MCF 10A (cell line): Measurements from ENCODE around the gene MFSD6L. TPM values are rescaled to one million over a fixed set of nuclear protein-coding genes. Genes with fewer than 3 reads are reported as not detected.
A peak's percentile ranks its signal among the peaks of the same experiment; 100 is the strongest.

Experiments
- BruUV-seq: library from RNA; stranded (reverse); fragments of 400-500 nt; replicated peaks from 2 replicates; lab custom pipeline; 2021; lab: Mats Ljungman, UMichigan
- CTCF ChIA-PET: fragments of 300-600 bp; sonication (Branson Sonifier 250); formaldehyde crosslinking; extraction: SDS; loops from one replicate; lab custom pipeline; 2021; ENCODE audit warnings: antibody characterized with exemption, inconsistent platforms; lab: Yijun Ruan, JAX
- POLR2A ChIA-PET: fragments of 300-600, 350-650 bp; sonication (Branson Sonifier 250); formaldehyde crosslinking; extraction: SDS; loops from one replicate; lab custom pipeline; 2020; ENCODE audit warnings: antibody characterized with exemption, inconsistent platforms; lab: Yijun Ruan, JAX
- DNase-seq: peaks from one replicate; pipeline ENCODE4 v3.0.0-alpha.2; 2018; ENCODE audit not compliant: unreplicated experiment
- H3K27ac Mint-ChIP-seq: one replicate; pipeline ENCODE4 v1.8.0; 2022; ENCODE audit warnings: mild to moderate bottlenecking, low read depth, mixed read lengths; ENCODE audit not compliant: unreplicated experiment
- H3K27me3 Mint-ChIP-seq: one replicate; pipeline ENCODE4 v1.8.0; 2022; ENCODE audit warnings: mixed read lengths; ENCODE audit not compliant: insufficient read depth, unreplicated experiment
- H3K36me3 Mint-ChIP-seq: one replicate; pipeline ENCODE4 v1.8.0; 2022; ENCODE audit warnings: mild to moderate bottlenecking, moderate library complexity, mixed read lengths; ENCODE audit not compliant: insufficient read depth, unreplicated experiment
- H3K4me1 Mint-ChIP-seq: one replicate; pipeline ENCODE4 v1.8.0; 2022; ENCODE audit warnings: mixed read lengths; ENCODE audit not compliant: insufficient read depth, unreplicated experiment
- H3K4me3 Mint-ChIP-seq: one replicate; pipeline ENCODE4 v1.8.0; 2022; ENCODE audit warnings: mild to moderate bottlenecking, moderate library complexity, mixed read lengths; ENCODE audit not compliant: unreplicated experiment
- H3K9me3 Mint-ChIP-seq: one replicate; pipeline ENCODE4 v1.8.0; 2022; ENCODE audit warnings: mixed read lengths; ENCODE audit not compliant: unreplicated experiment
- CTCF ChIP-seq: fragments of 200-600 bp; IDR thresholded peaks from one replicate; pipeline ENCODE4 v1.8.0; 2022; ENCODE audit warnings: antibody characterized with exemption, mild to moderate bottlenecking; ENCODE audit not compliant: unreplicated experiment
- intact Hi-C: fragments of 100-400 bp; cut with micrococcal nuclease; formaldehyde crosslinking; loops from 2 replicates; pipeline ENCODE4 v1.14.1; 2022
- total RNA-seq: library from RNA; stranded (reverse); gene quantifications from 2 replicates; pipeline ENCODE4 v1.2.3, GENCODE V29; 2022

MFSD6L gene
- total RNA-seq, 1 experiment from 2014 or later: not detected

GRCh38 chr17:8757189-8757588 is 42.0 kb downstream of the MFSD6L start:
- Mint-ChIP-seq H3K27ac (no peak overlapping the region), H3K4me1 (no peaks in the 10 kb centered on the region), H3K4me3 (no peak overlapping the region), H3K27me3 (peaks cover 77% of the 10 kb centered on the region), H3K9me3 (peaks cover 6% of the 10 kb centered on the region), H3K36me3 (no peaks in the 10 kb centered on the region)
- intact Hi-C loops: loop anchor here (10.0 kb wide), 1 partner anchor 798 kb away; no protein-coding TSS in a partner anchor
- DNase-seq: no peak
- no TSS peak for BruUV-seq
- ChIA-PET POLR2A (no interaction called here), CTCF (interaction anchor here (1.3 to 2.3 kb wide), 3 partner anchors 11 to 138 kb away, joined by 4 to 10 read pairs (median 9); no protein-coding TSS in a partner anchor)
- no peak for TF ChIP-seq CTCF

GRCh38 chr17:8755590-8756255 is 43.4 kb downstream of the MFSD6L start:
- H3K9me3 Mint-ChIP-seq: peaks cover 6% of the 10 kb centered on the region
- POLR2A ChIA-PET: interaction anchor here (1.2 kb wide), 1 partner anchor 17 kb away, joined by 3 read pairs; no protein-coding TSS in a partner anchor
- no peak for TF ChIP-seq CTCF
- DNase-seq: no peak
- peaks cover 70% of the 10 kb centered on the region for H3K27me3 Mint-ChIP-seq
- intact Hi-C loops: loop anchor here (10.0 kb wide), 1 partner anchor 799 kb away; no protein-coding TSS in a partner anchor
- H3K36me3 Mint-ChIP-seq: no peaks in the 10 kb centered on the region
- H3K4me1 Mint-ChIP-seq: no peaks in the 10 kb centered on the region
- no TSS peak for BruUV-seq
- no peak overlapping the region for H3K4me3 Mint-ChIP-seq
- CTCF ChIA-PET: interaction anchor here (1.3 to 2.3 kb wide), 5 partner anchors 10 to 139 kb away, joined by 3 to 10 read pairs (median 9); no protein-coding TSS in a partner anchor
- no peak overlapping the region for H3K27ac Mint-ChIP-seq

GRCh38 chr17:8754890-8755289 is 44.3 kb downstream of the MFSD6L start:
- Mint-ChIP-seq H3K4me3 (no peak overlapping the region), H3K27ac (no peak overlapping the region), H3K36me3 (no peaks in the 10 kb centered on the region), H3K4me1 (no peaks in the 10 kb centered on the region), H3K9me3 (peaks cover 6% of the 10 kb centered on the region), H3K27me3 (peaks cover 61% of the 10 kb centered on the region)
- no TSS peak for BruUV-seq
- POLR2A ChIA-PET: no interaction called here
- no peak for TF ChIP-seq CTCF
- intact Hi-C loops: loop anchor here (1.0 to 10.0 kb wide), 4 partner anchors 30 to 800 kb away; no protein-coding TSS in a partner anchor
- CTCF ChIA-PET: interaction anchor here (0.7 to 3.1 kb wide), 5 partner anchors 9 to 209 kb away, joined by 3 to 16 read pairs (median 8); no protein-coding TSS in a partner anchor
- DNase-seq: no peak

GRCh38 chr17:8753976-8754440 is 45.2 kb downstream of the MFSD6L start:
- Mint-ChIP-seq H3K27ac (no peak overlapping the region), H3K9me3 (peaks cover 6% of the 10 kb centered on the region), H3K4me1 (no peaks in the 10 kb centered on the region), H3K36me3 (no peaks in the 10 kb centered on the region), H3K4me3 (no peak overlapping the region), H3K27me3 (peaks cover 60% of the 10 kb centered on the region)
- CTCF ChIA-PET: interaction anchor here (0.6 to 3.1 kb wide), 10 partner anchors 9 to 766 kb away, joined by 3 to 16 read pairs (median 5); no protein-coding TSS in a partner anchor
- peak; percentile 22 for TF ChIP-seq CTCF
- DNase-seq: peak; percentile 36
- no TSS peak for BruUV-seq
- POLR2A ChIA-PET: no interaction called here
- intact Hi-C loops: loop anchor here (1.0 to 10.0 kb wide), 4 partner anchors 31 to 801 kb away; no protein-coding TSS in a partner anchor
